Measurements from ENCODE around the gene REV1. TPM values are rescaled to one million over a fixed set of nuclear protein-coding genes. Genes with fewer than 3 reads are reported as not detected.

The REV1 gene
- total and polyA plus RNA-seq, 2 donors (not counting 3 experiments of a cell fraction or from before 2014, with no cell fraction given): 16.6 to 50.3 TPM

DNA sequence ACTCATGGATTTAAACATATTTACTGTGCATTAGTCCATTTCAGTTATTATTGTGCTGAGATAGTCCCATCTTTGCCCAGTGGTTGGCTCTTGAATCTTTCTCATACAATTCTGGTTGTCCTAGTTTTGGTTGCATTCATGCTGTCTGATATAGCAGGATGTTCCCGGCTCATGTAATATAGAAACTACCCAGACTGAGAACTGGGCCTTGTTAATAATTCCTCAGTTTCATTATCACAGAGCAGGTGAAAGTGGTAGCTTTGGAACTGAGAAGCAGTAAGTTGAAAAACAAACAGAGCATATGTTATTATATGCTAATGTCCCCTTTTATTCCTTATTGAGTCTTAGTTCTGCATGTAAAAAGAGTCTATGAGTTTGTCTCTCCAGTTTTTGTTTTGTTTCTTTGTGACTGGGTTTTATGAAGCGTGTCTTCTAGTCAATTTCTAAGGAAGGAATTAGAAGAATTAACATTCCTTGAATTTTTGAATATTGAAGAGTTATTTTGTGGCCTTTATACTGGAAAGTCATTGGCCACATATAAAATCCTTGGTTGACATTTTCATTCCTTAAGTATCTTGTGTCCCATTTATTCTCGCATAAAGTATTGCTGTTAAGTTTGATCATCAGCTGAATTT lies 109.3 kb downstream of the REV1 start:
- H3K27ac ChIP-seq (ENCODE audit: insufficient read depth, low read depth, low read length): no peak overlapping the region
- H3K79me2 ChIP-seq (ENCODE audit: control insufficient read depth, insufficient read depth, low read length): no peaks in the 10 kb centered on the region
- no peak overlapping the region for H3K9ac ChIP-seq (replicated peaks; ENCODE audit: extremely low read depth, insufficient read depth, low read length)
- TF ChIP-seq POLR2AphosphoS5 (IDR thresholded peaks at IDR 0.05; ENCODE audit: insufficient read depth, low read depth, low read length) (no peak), MYC (IDR thresholded peaks at IDR 0.05; ENCODE audit: low read depth, low read length) (no peak), GATA2 (IDR thresholded peaks at IDR 0.05; ENCODE audit: insufficient read depth, insufficient read length, low read depth, low read length) (no peak), JUN (IDR thresholded peaks at IDR 0.05; ENCODE audit: borderline replicate concordance, insufficient read depth, insufficient read length, low read depth) (no peak), POLR2A (IDR thresholded peaks at IDR 0.05; ENCODE audit: low read depth, low read length) (no peak), EZH2 (IDR thresholded peaks at IDR 0.05; ENCODE audit: borderline replicate concordance, low read depth, low read length, severe bottlenecking) (no peak), FOS (IDR thresholded peaks at IDR 0.05; ENCODE audit: borderline replicate concordance, insufficient read depth, low read length) (no peak)
- TF ChIP-seq, protein P1, sequence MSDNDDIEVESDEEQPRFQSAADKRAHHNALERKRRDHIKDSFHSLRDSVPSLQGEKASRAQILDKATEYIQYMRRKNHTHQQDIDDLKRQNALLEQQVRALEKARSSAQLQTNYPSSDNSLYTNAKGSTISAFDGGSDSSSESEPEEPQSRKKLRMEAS (IDR thresholded peaks at IDR 0.05; ENCODE audit: insufficient read depth, insufficient read length): no peak
- TF ChIP-seq, protein P2, sequence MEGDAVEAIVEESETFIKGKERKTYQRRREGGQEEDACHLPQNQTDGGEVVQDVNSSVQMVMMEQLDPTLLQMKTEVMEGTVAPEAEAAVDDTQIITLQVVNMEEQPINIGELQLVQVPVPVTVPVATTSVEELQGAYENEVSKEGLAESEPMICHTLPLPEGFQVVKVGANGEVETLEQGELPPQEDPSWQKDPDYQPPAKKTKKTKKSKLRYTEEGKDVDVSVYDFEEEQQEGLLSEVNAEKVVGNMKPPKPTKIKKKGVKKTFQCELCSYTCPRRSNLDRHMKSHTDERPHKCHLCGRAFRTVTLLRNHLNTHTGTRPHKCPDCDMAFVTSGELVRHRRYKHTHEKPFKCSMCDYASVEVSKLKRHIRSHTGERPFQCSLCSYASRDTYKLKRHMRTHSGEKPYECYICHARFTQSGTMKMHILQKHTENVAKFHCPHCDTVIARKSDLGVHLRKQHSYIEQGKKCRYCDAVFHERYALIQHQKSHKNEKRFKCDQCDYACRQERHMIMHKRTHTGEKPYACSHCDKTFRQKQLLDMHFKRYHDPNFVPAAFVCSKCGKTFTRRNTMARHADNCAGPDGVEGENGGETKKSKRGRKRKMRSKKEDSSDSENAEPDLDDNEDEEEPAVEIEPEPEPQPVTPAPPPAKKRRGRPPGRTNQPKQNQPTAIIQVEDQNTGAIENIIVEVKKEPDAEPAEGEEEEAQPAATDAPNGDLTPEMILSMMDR (IDR thresholded peaks at IDR 0.05; ENCODE audit: extremely low read depth in 1 of 2, insufficient read depth in 1 of 2, low read depth in 1 of 2, low read length in 2 of 2): no peak
- dilution Hi-C loops (cut with MboI; ENCODE audit: extremely low pct_ligation_motif_present, low sequenced_read_pairs): no loop called here
- H3K4me1 ChIP-seq (ENCODE audit: control insufficient read depth, extremely low read depth, insufficient read depth, low read length): no peaks in the 10 kb centered on the region
- peaks cover 12 to 26% of the 10 kb centered on the region in 2 experiments for H3K36me3 ChIP-seq (ENCODE audit: control insufficient read depth in 2 of 2, extremely low read depth in 1 of 2, insufficient read depth in 2 of 2, low read length in 2 of 2)
- H2AFZ ChIP-seq (ENCODE audit: low read depth, low read length): no peak overlapping the region
- H3K27me3 ChIP-seq (ENCODE audit: control insufficient read depth in 2 of 2, insufficient read depth in 2 of 2, low read length in 2 of 2): no peaks in the 10 kb centered on the region
- no peak overlapping the region for H3K4me3 ChIP-seq (replicated peaks in 1 of 3; ENCODE audit: insufficient read depth in 1 of 3, low read depth in 1 of 3, low read length in 3 of 3)
- no peak overlapping the region for H3K4me2 ChIP-seq (ENCODE audit: insufficient read depth, low read length)
- DNase-seq (ENCODE audit: low read depth, low spot score) (no peak), FAIRE-seq (no peak)
- CTCF ChIA-PET: interaction anchor here (1.3 kb wide), 1 partner anchor 59 kb away, joined by 3 read pairs; no protein-coding TSS in a partner anchor
- intact Hi-C loops (cut with micrococcal nuclease): no loop called here
- POLR2A ChIA-PET: no interaction called here
- BruUV-seq (replicated peaks): no TSS peak
- H3K9me3 ChIP-seq (replicated peaks; ENCODE audit: control insufficient read depth, insufficient read depth, low read length): no peaks in the 10 kb centered on the region
- H3K9me1 ChIP-seq (replicated peaks; ENCODE audit: control insufficient read depth, extremely low read depth, insufficient read depth, low read length): no peaks in the 10 kb centered on the region
- no peaks in the 10 kb centered on the region for H4K20me1 ChIP-seq (replicated peaks; ENCODE audit: control insufficient read depth, extremely low read depth, insufficient read depth, low read length)
